Kidney epithelial cell (primary cell): ENCODE results near the gene PECR. TPM values are rescaled to one million over a fixed set of nuclear protein-coding genes. Genes with fewer than 3 reads are reported as not detected.

ENCODE experiments used
- DNase-seq: peaks from one replicate; pipeline ENCODE4 v3.0.0-alpha.2; 2010; ENCODE audit warnings: low read depth
- H3K27me3 ChIP-seq: 2 replicates; pipeline ENCODE4 v1.6.0; 2011; ENCODE audit warnings: low read length; ENCODE audit not compliant: control insufficient read depth, insufficient read depth
- H3K36me3 ChIP-seq: 2 replicates; pipeline ENCODE4 v1.5.1; 2011; ENCODE audit warnings: low read length; ENCODE audit not compliant: control insufficient read depth, insufficient read depth
- H3K4me3 ChIP-seq: 2 replicates; pipeline ENCODE4 v1.5.1; 2011; ENCODE audit warnings: low read depth, mild to moderate bottlenecking, control low read depth, low read length
- CTCF ChIP-seq: IDR thresholded peaks from 2 replicates; pipeline ENCODE4 v1.5.1; 2011; ENCODE audit warnings: mild to moderate bottlenecking, moderate library complexity, low read length, control low read depth, inconsistent platforms; ENCODE audit not compliant: insufficient read depth, poor library complexity, severe bottlenecking
- total RNA-seq: library from RNA; depleted of rRNA; stranded (reverse); fragments of >200 nt; gene quantifications from 2 replicates; pipeline ENCODE4 v1.2.3, GENCODE V29; 2015

Gene PECR
- total RNA-seq, 1 donor from 2014 or later, result 18.4 TPM

- no peak overlapping the region for H3K4me3 ChIP-seq
- H3K27me3 ChIP-seq, result no peaks in the 10 kb centered on the region
- no peaks in the 10 kb centered on the region for H3K36me3 ChIP-seq
- no peak for DNase-seq
- TF ChIP-seq CTCF, result no peak
Measured at GRCh38 chr2:216018709-216019108, 62.9 kb downstream of the PECR start.

GRCh38 chr2:216017365-216017764 is 64.2 kb downstream of the PECR start:
- no peak for DNase-seq

GRCh38 chr2:216016581-216016980 is 65.0 kb downstream of the PECR start:
- no peak for DNase-seq
- Histone ChIP-seq H3K4me3 (no peak overlapping the region), H3K36me3 (no peaks in the 10 kb centered on the region), H3K27me3 (no peaks in the 10 kb centered on the region)
- TF ChIP-seq CTCF, result no peak

More at GRCh38 chr2:216017365-216017764, 64.2 kb downstream of the PECR start:
- Histone ChIP-seq H3K4me3 (no peak overlapping the region), H3K27me3 (no peaks in the 10 kb centered on the region), H3K36me3 (no peaks in the 10 kb centered on the region)
- TF ChIP-seq CTCF, result no peak

- H3K27me3 ChIP-seq, result no peaks in the 10 kb centered on the region
- no peaks in the 10 kb centered on the region for H3K36me3 ChIP-seq
- H3K4me3 ChIP-seq, result no peak overlapping the region
- TF ChIP-seq CTCF, result no peak
- no peak for DNase-seq
Measured at GRCh38 chr2:216015722-216016464, 65.7 kb downstream of the PECR start.

- no peak for DNase-seq
- TF ChIP-seq CTCF, result no peak
- Histone ChIP-seq H3K4me3 (no peak overlapping the region), H3K36me3 (no peaks in the 10 kb centered on the region), H3K27me3 (no peaks in the 10 kb centered on the region)
Measured at GRCh38 chr2:216014986-216015385, 66.6 kb downstream of the PECR start.

- Histone ChIP-seq H3K4me3 (no peak overlapping the region), H3K36me3 (no peaks in the 10 kb centered on the region), H3K27me3 (no peaks in the 10 kb centered on the region)
- DNase-seq, result no peak
- TF ChIP-seq CTCF, result no peak
Measured at GRCh38 chr2:216014006-216014405, 67.6 kb downstream of the PECR start.
